Keratinocyte (primary cell): ENCODE data around the gene CDC42EP5.

Source experiments
- EZH2 ChIP-seq: IDR thresholded peaks from one replicate; pipeline ENCODE4 v1.6.1; 2012; ENCODE audit warnings: inconsistent platforms, mild to moderate bottlenecking, low read length, moderate library complexity
- TF ChIP-seq, protein P1 (sequence below), 3 experiments: IDR thresholded peaks in 1 of 3; conservative IDR thresholded peaks in 1 of 3; optimal IDR thresholded peaks in 1 of 3; 2 replicates in 2 of 3; 3 replicates in 1 of 3; pipeline versions ENCODE3 to v1.5.1; 2011; ENCODE audit warnings: low read length in 3 of 3, mild to moderate bottlenecking in 3 of 3, moderate library complexity in 2 of 3, control low read depth in 1 of 3, inconsistent platforms in 1 of 3; ENCODE audit not compliant: insufficient read depth in 2 of 3; ENCODE audit errors: extremely low read depth in 1 of 3

GRCh38 chr19:54502518-54503048 lies 29.5 kb upstream of the CDC42EP5 start, which contains the start of gene LAIR2:
- no peak for TF ChIP-seq EZH2
- TF ChIP-seq, protein P1, sequence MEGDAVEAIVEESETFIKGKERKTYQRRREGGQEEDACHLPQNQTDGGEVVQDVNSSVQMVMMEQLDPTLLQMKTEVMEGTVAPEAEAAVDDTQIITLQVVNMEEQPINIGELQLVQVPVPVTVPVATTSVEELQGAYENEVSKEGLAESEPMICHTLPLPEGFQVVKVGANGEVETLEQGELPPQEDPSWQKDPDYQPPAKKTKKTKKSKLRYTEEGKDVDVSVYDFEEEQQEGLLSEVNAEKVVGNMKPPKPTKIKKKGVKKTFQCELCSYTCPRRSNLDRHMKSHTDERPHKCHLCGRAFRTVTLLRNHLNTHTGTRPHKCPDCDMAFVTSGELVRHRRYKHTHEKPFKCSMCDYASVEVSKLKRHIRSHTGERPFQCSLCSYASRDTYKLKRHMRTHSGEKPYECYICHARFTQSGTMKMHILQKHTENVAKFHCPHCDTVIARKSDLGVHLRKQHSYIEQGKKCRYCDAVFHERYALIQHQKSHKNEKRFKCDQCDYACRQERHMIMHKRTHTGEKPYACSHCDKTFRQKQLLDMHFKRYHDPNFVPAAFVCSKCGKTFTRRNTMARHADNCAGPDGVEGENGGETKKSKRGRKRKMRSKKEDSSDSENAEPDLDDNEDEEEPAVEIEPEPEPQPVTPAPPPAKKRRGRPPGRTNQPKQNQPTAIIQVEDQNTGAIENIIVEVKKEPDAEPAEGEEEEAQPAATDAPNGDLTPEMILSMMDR (optimal IDR thresholded peaks at IDR 0.05 in 1 of 3, IDR thresholded peaks at IDR 0.05 in 1 of 3, conservative IDR thresholded peaks at IDR 0.05 in 1 of 3; ENCODE audit: extremely low read depth in 1 of 3, insufficient read depth in 2 of 3, low read length in 3 of 3): no peak
